ENCODE measurements around the gene GPRC5C. TPM values are rescaled to one million over a fixed set of nuclear protein-coding genes. Genes with fewer than 3 reads are reported as not detected.

The GPRC5C gene
- under 1 TPM; 0.26 to 0.60 (median 0.29) TPM for total RNA-seq
- total RNA-seq (2013): 0.59 TPM

- peaks cover 26% of the 10 kb centered on the region for H3K4me1 ChIP-seq (ENCODE audit: control insufficient read depth, insufficient read depth, low read length)
- peaks cover 7 to 11% of the 10 kb centered on the region in 2 donors for H3K4me1 Mint-ChIP-seq
- DNase-seq (peak; percentile 48 to 61), ATAC-seq (peak; percentile 70 to 86 (median 82))
- peaks cover 18 to 40% of the 10 kb centered on the region in 2 donors for H3K27me3 Mint-ChIP-seq (ENCODE audit: low read depth in 2 of 2)
- no peaks in the 10 kb centered on the region for H3K9me3 Mint-ChIP-seq
- no peaks in the 10 kb centered on the region for H3K36me3 ChIP-seq (ENCODE audit: control insufficient read depth, insufficient read depth, low read length)
- H3K36me3 Mint-ChIP-seq: no peaks in the 10 kb centered on the region
- H3K4me3 Mint-ChIP-seq: peak within 1 kb of the TSS; percentile 79
- no peak within 1 kb of the TSS for H3K27ac ChIP-seq (ENCODE audit: low read length)
- WGBS (ENCODE audit: insufficient coverage): 1% methylated on average over 81 of the region's 81 CpGs
- peak within 1 kb of the TSS in 1 of 2 donors; percentile 56 for H3K27ac Mint-ChIP-seq
- TF ChIP-seq CTCF (IDR thresholded peaks at IDR 0.05): no peak
- peak within 1 kb of the TSS; percentile 31 for H3K4me3 ChIP-seq (ENCODE audit: low read length)
- intact Hi-C loops (cut with micrococcal nuclease): no loop called here
- no peaks in the 10 kb centered on the region for H3K9me3 ChIP-seq (ENCODE audit: control insufficient read depth, insufficient read depth, low read length)
- peaks cover 30% of the 10 kb centered on the region for H3K27me3 ChIP-seq (ENCODE audit: control insufficient read depth, insufficient read depth, low read length)
Measured at GRCh38 chr17:74431568-74432423, at the start of gene GPRC5C. Gene GPRC5C (plus strand): TSS chr17:74432088. CDS start chr17:74439777, 7,689 bp downstream.

- WGBS (ENCODE audit: insufficient coverage): 91% methylated on average over 5 of the region's 5 CpGs
- peaks cover 28% of the 10 kb centered on the region for H3K4me1 ChIP-seq (ENCODE audit: control insufficient read depth, insufficient read depth, low read length)
- no peaks in the 10 kb centered on the region for H3K36me3 ChIP-seq (ENCODE audit: control insufficient read depth, insufficient read depth, low read length)
- TF ChIP-seq CTCF (IDR thresholded peaks at IDR 0.05): no peak
- Mint-ChIP-seq H3K27ac (peak overlapping the region; percentile 7 to 63), H3K9me3 (no peaks in the 10 kb centered on the region), H3K4me3 (no peak overlapping the region), H3K36me3 (no peaks in the 10 kb centered on the region), H3K4me1 (peaks cover 26 to 29% of the 10 kb centered on the region in 2 donors), H3K27me3 (ENCODE audit: low read depth in 2 of 2) (no peaks in the 10 kb centered on the region)
- H3K27me3 ChIP-seq (ENCODE audit: control insufficient read depth, insufficient read depth, low read length): no peaks in the 10 kb centered on the region
- no peaks in the 10 kb centered on the region for H3K9me3 ChIP-seq (ENCODE audit: control insufficient read depth, insufficient read depth, low read length)
- intact Hi-C loops (cut with micrococcal nuclease): no loop called here
- no peak overlapping the region for H3K4me3 ChIP-seq (ENCODE audit: low read length)
- ATAC-seq: no peak
- DNase-seq: no peak
- no peak overlapping the region for H3K27ac ChIP-seq (ENCODE audit: low read length)
Measured at GRCh38 chr17:74383141-74383540, 48.7 kb upstream of the GPRC5C start.

- Histone ChIP-seq H3K9me3 (ENCODE audit: control insufficient read depth, insufficient read depth, low read length) (no peaks in the 10 kb centered on the region), H3K27ac (ENCODE audit: low read length) (no peak overlapping the region), H3K27me3 (ENCODE audit: control insufficient read depth, insufficient read depth, low read length) (no peaks in the 10 kb centered on the region), H3K4me1 (ENCODE audit: control insufficient read depth, insufficient read depth, low read length) (peaks cover 8% of the 10 kb centered on the region), H3K4me3 (ENCODE audit: low read length) (no peak overlapping the region), H3K36me3 (ENCODE audit: control insufficient read depth, insufficient read depth, low read length) (no peaks in the 10 kb centered on the region)
- 99% methylated on average over 3 of the region's 3 CpGs for WGBS (ENCODE audit: insufficient coverage)
- TF ChIP-seq CTCF (IDR thresholded peaks at IDR 0.05): no peak
- ATAC-seq (no peak), DNase-seq (no peak)
- H3K4me3 Mint-ChIP-seq: no peak overlapping the region
- no peak overlapping the region for H3K27ac Mint-ChIP-seq
- H3K27me3 Mint-ChIP-seq (ENCODE audit: low read depth in 2 of 2): peaks cover 0 to 3% of the 10 kb centered on the region in 2 donors
- intact Hi-C loops (cut with micrococcal nuclease): no loop called here
- H3K36me3 Mint-ChIP-seq: no peaks in the 10 kb centered on the region
- no peaks in the 10 kb centered on the region for H3K9me3 Mint-ChIP-seq
- H3K4me1 Mint-ChIP-seq: peaks cover 11 to 13% of the 10 kb centered on the region in 2 donors
Measured at GRCh38 chr17:74385201-74385600, 46.7 kb upstream of the GPRC5C start.
